PC-3 (cell line): ENCODE results near the gene TAS1R1. TPM values are rescaled to one million over a fixed set of nuclear protein-coding genes. Genes with fewer than 3 reads are reported as not detected.

ENCODE experiments used
- ATAC-seq: fragments of 200-7000 bp; cut with Tn5 transposase; 2 replicates; pipeline ENCODE4 v1.9.1; 2020; ENCODE audit warnings: mild to moderate bottlenecking, moderate library complexity
- BruUV-seq: library from RNA; stranded (reverse); fragments of 400-500 nt; replicated peaks from 2 replicates; lab custom pipeline; 2021; lab: Mats Ljungman, UMichigan
- CTCF ChIA-PET: fragments of 300-600 bp; sonication (Branson Sonifier 250); formaldehyde crosslinking; loops from one replicate; lab custom pipeline; 2022; ENCODE audit warnings: antibody characterized with exemption; lab: Charles Lee
- POLR2A ChIA-PET: fragments of 300-600 bp; sonication (Branson Sonifier 250); formaldehyde crosslinking; loops from one replicate; lab custom pipeline; 2022; ENCODE audit warnings: antibody characterized with exemption; ENCODE audit not compliant: unreplicated experiment; lab: Charles Lee
- DNase-seq: peaks from one replicate; pipeline ENCODE4 v3.0.0-alpha.2; 2015
- H2AFZ ChIP-seq: fragments of 300-600 bp; sonication (generic); 2 replicates; pipeline ENCODE4 v1.6.0; 2016; ENCODE audit warnings: antibody characterized with exemption, low read length
- H3F3A ChIP-seq: fragments of 300-600 bp; sonication (generic); one replicate; pipeline ENCODE4 v1.6.0; 2017; ENCODE audit warnings: antibody characterized with exemption, low read length, control low read depth, mild to moderate bottlenecking; ENCODE audit not compliant: unreplicated experiment
- H3K27ac ChIP-seq: fragments of 300-600 bp; sonication (generic); 2 replicates; pipeline ENCODE4 v1.5.1; 2016; ENCODE audit warnings: mild to moderate bottlenecking, low read length
- H3K27me3 ChIP-seq: fragments of 300-600 bp; sonication (generic); 2 replicates; pipeline ENCODE4 v1.6.1; 2016; ENCODE audit warnings: low read length, mixed read lengths
- H3K36me3 ChIP-seq: fragments of 300-600 bp; sonication (generic); 2 replicates; pipeline ENCODE4 v1.6.1; 2016; ENCODE audit warnings: low read depth, mixed run types, low read length, mixed read lengths
- H3K4me1 ChIP-seq: fragments of 300-600 bp; sonication (generic); 2 replicates; pipeline ENCODE4 v1.5.1; 2016; ENCODE audit warnings: low read length; ENCODE audit not compliant: insufficient read depth
- H3K4me2 ChIP-seq: fragments of 300-600 bp; sonication (generic); 2 replicates; pipeline ENCODE4 v1.6.0; 2016; ENCODE audit warnings: low read length
- H3K4me3 ChIP-seq: fragments of 300-600 bp; sonication (generic); 2 replicates; pipeline ENCODE4 v1.5.1; 2016; ENCODE audit warnings: mild to moderate bottlenecking, low read length, mixed read lengths
- H3K79me2 ChIP-seq: fragments of 300-600 bp; sonication (generic); 2 replicates; pipeline ENCODE4 v1.6.1; 2017; ENCODE audit warnings: low read length, mixed read lengths
- H3K9ac ChIP-seq: fragments of 300-600 bp; sonication (generic); 2 replicates; pipeline ENCODE4 v1.6.0; 2016; ENCODE audit warnings: mild to moderate bottlenecking, low read length
- H3K9me2 ChIP-seq: fragments of 300-600 bp; sonication (generic); replicated peaks from 2 replicates; pipeline ENCODE4 v1.6.1; 2016; ENCODE audit warnings: mixed run types, low read length, mixed read lengths
- H3K9me3 ChIP-seq: fragments of 300-600 bp; sonication (generic); 2 replicates; pipeline ENCODE4 v1.6.1; 2016; ENCODE audit warnings: low read length, mixed read lengths
- H4K20me1 ChIP-seq: fragments of 300-600 bp; sonication (generic); 2 replicates; pipeline ENCODE4 v1.6.1; 2016; ENCODE audit warnings: low read length, mixed read lengths
- EZH2 ChIP-seq: fragments of 300-600 bp; sonication (generic); IDR thresholded peaks from one replicate; pipeline ENCODE4 v1.6.1; 2017; ENCODE audit warnings: antibody characterized with exemption, mild to moderate bottlenecking, low read length; ENCODE audit not compliant: unreplicated experiment
- EZH2phosphoT487 ChIP-seq: fragments of 300-600 bp; sonication (generic); IDR thresholded peaks from 2 replicates; pipeline ENCODE4 v1.6.1; 2018; ENCODE audit warnings: mild to moderate bottlenecking, antibody characterized with exemption, low read length, borderline replicate concordance
- intact Hi-C: fragments of 100-400 bp; cut with micrococcal nuclease; formaldehyde crosslinking; loops from 2 replicates; pipeline ENCODE4 v1.9.0; 2023
- total RNA-seq: library from RNA; depleted of rRNA; stranded (reverse); fragments of >200 nt; gene quantifications from 2 replicates; pipeline ENCODE4 v1.2.3, GENCODE V29; 2014
- TF ChIP-seq, protein P1 (sequence below): fragments of 300-600 bp; sonication (generic); conservative IDR thresholded peaks from 2 replicates; pipeline ENCODE4 v1.5.1; 2017; ENCODE audit warnings: antibody characterized with exemption, low read depth, mild to moderate bottlenecking, low read length

The TAS1R1 gene
- total RNA-seq, 1 experiment from 2014 or later: not detected

DNA sequence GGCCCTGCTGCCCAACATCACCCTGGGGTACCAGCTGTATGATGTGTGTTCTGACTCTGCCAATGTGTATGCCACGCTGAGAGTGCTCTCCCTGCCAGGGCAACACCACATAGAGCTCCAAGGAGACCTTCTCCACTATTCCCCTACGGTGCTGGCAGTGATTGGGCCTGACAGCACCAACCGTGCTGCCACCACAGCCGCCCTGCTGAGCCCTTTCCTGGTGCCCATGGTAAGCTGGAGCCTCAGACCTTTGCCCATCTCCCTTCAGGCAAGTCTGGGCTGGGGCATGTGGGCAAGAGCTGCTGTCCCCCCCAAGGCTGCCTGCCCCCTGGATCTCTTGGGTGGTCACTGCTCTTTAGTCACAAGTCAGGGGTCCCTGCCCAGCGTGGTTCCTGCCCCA lies 15.9 kb downstream of the TAS1R1 start:
- no TSS peak for BruUV-seq
- intact Hi-C loops: no loop called here
- Histone ChIP-seq H3K4me2 (no peak overlapping the region), H4K20me1 (no peaks in the 10 kb centered on the region), H3K9me3 (peaks cover 3% of the 10 kb centered on the region; the same call in 1 of the 2 replicates), H3K79me2 (no peaks in the 10 kb centered on the region), H3K27ac (no peak overlapping the region), H3K4me1 (no peaks in the 10 kb centered on the region), H3K9me2 (no peaks in the 10 kb centered on the region), H3K4me3 (no peak overlapping the region), H3F3A (no peaks in the 10 kb centered on the region), H3K9ac (no peak overlapping the region), H2AFZ (no peak overlapping the region), H3K36me3 (no peaks in the 10 kb centered on the region), H3K27me3 (peaks cover 4% of the 10 kb centered on the region; the same call in 1 of the 2 replicates)
- POLR2A ChIA-PET: no interaction called here
- TF ChIP-seq EZH2: no peak
- TF ChIP-seq, protein P1, sequence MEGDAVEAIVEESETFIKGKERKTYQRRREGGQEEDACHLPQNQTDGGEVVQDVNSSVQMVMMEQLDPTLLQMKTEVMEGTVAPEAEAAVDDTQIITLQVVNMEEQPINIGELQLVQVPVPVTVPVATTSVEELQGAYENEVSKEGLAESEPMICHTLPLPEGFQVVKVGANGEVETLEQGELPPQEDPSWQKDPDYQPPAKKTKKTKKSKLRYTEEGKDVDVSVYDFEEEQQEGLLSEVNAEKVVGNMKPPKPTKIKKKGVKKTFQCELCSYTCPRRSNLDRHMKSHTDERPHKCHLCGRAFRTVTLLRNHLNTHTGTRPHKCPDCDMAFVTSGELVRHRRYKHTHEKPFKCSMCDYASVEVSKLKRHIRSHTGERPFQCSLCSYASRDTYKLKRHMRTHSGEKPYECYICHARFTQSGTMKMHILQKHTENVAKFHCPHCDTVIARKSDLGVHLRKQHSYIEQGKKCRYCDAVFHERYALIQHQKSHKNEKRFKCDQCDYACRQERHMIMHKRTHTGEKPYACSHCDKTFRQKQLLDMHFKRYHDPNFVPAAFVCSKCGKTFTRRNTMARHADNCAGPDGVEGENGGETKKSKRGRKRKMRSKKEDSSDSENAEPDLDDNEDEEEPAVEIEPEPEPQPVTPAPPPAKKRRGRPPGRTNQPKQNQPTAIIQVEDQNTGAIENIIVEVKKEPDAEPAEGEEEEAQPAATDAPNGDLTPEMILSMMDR: no peak
- TF ChIP-seq EZH2phosphoT487: no peak
- DNase-seq (no peak), ATAC-seq (no peak)
- CTCF ChIA-PET: no interaction called here

DNA sequence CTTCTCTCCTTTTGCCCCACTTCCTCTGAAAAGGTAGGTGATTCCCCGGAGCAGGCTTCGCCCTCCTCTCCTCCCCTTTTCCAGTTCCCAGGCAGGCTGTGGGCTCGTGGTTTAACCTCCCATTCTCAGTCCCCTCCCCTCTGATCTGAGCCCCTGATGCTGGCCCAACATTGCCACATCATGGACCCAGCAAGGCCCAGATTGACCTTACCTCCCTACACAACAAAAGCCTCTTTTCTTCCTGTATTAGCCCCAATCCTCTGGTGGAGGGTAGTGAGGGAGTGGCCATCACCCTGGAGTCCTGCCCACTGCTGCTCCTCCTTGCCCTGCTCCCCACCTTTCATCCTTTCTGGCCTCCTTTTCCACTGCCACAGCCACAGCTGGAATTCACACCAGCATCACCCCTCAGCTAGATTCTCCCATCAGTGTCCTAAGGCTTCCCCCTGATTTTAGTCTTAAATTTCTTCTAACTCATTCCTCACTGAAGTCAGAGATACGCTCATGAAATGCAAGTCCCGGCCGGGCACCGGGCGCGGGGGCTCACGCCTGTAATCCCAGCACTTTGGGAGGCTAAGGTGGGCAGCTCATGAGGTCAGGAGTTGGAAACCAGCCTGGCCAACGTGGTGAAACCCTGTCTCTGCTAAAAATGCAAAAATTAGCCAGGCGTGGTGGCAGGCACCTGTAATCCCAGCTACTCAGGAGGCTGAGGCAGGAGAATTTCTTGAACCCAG lies 17.7 kb downstream of the TAS1R1 start:
- Histone ChIP-seq H3F3A (no peaks in the 10 kb centered on the region), H3K9me3 (peaks cover 3% of the 10 kb centered on the region; the same call in 1 of the 2 replicates), H3K79me2 (no peaks in the 10 kb centered on the region), H3K4me3 (no peak overlapping the region), H3K27me3 (no peaks in the 10 kb centered on the region), H2AFZ (no peak overlapping the region), H3K27ac (no peak overlapping the region), H3K4me1 (no peaks in the 10 kb centered on the region), H3K9ac (no peak overlapping the region), H3K36me3 (no peaks in the 10 kb centered on the region), H3K4me2 (no peak overlapping the region), H3K9me2 (no peaks in the 10 kb centered on the region), H4K20me1 (no peaks in the 10 kb centered on the region)
- TF ChIP-seq, protein P1: no peak
- TF ChIP-seq EZH2phosphoT487 (no peak), EZH2 (no peak)
- DNase-seq: no peak
- intact Hi-C loops: no loop called here
- ChIA-PET CTCF (no interaction called here), POLR2A (no interaction called here)
- ATAC-seq: no peak
- no TSS peak for BruUV-seq

DNA sequence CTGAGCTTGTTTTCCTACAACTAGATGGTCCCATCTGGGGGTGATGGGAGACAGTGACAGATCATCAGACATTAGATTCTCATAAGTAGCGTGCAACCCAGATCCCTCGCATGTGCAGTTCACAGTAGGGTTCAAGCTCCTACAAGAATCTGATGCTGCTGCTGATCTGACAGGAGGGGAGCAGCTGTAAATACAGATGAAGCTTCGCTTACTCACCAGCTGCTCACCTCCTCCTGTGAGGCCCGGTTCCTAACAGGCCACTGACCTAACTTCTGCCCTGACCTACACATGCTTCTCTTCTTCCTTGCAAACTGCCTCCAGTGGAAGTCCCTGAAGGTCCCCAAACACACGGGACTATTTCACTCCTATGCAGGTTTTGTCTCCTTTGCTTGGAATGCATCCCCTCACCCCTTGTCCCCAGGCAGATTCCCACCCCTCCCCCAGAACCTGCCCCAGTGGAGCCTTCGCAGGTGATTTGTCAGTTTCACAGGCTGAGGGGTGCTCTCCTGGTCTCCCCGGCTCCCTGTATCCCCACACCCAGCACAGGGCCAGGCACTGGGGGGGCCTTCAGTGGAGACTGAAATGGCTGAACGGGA lies 19.0 kb downstream of the TAS1R1 start:
- CTCF ChIA-PET: no interaction called here
- POLR2A ChIA-PET: interaction anchor here (0.6 kb wide), 1 partner anchor 29 kb away, joined by 7 read pairs; no protein-coding TSS in a partner anchor

More for the DNA sequence above, 19.0 kb downstream of the TAS1R1 start:
- H3K36me3 ChIP-seq: no peaks in the 10 kb centered on the region
- H3K4me1 ChIP-seq: 0 out of 2 replicates have a peak, but pooled peaks cover under 1% of the 10 kb centered on the region
- H3K27ac ChIP-seq: no peak overlapping the region
- H3K4me3 ChIP-seq: no peak overlapping the region
- TF ChIP-seq EZH2phosphoT487: no peak
- no peak for TF ChIP-seq EZH2
- TF ChIP-seq, protein P1: no peak
- H3K9ac ChIP-seq: no peak overlapping the region
- H4K20me1 ChIP-seq: no peaks in the 10 kb centered on the region
- ATAC-seq (peak; percentile 65), DNase-seq (no peak)
- no peak overlapping the region for H3K4me2 ChIP-seq
- no peak overlapping the region for H2AFZ ChIP-seq
- no peaks in the 10 kb centered on the region for H3K79me2 ChIP-seq
- no TSS peak for BruUV-seq
- intact Hi-C loops: no loop called here
- no peaks in the 10 kb centered on the region for H3K9me2 ChIP-seq
- H3K27me3 ChIP-seq: no peaks in the 10 kb centered on the region
- no peaks in the 10 kb centered on the region for H3F3A ChIP-seq
- peaks cover 3% of the 10 kb centered on the region; the same call in 1 of the 2 replicates for H3K9me3 ChIP-seq
